HG03064 (cell line): ENCODE results near the gene AKAP6.

Source experiments
- ATAC-seq: cut with Tn5 transposase; IDR thresholded peaks from one replicate; pipeline ENCODE4 v1.9.1; 2021; ENCODE audit warnings: low read depth; ENCODE audit not compliant: unreplicated experiment

Gene AKAP6

GRCh38 chr14:32512813-32513212 is 183.7 kb downstream of the AKAP6 start:
- ATAC-seq, result no peak

GRCh38 chr14:32513571-32514009 is 184.5 kb downstream of the AKAP6 start:
- no peak for ATAC-seq

DNA sequence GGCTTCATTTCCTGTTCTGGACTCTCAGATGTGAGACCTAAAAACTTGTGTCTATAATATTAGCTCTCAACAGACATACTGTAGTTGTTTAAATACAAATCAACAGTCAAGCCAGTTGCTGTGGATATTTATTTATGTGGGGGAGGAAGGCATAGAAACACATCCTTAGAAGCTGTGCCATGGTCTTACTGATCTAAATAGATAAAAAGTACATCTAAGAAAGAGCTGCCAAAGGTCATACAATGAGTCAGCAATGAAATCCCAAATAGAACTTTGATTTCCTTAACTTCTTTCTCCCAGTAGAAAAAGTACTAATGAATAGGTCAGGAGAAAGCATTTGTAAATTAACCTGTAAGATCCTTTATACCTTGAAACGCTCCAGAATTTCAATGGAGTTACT is 185.1 kb downstream of the AKAP6 start:
- no peak for ATAC-seq

DNA sequence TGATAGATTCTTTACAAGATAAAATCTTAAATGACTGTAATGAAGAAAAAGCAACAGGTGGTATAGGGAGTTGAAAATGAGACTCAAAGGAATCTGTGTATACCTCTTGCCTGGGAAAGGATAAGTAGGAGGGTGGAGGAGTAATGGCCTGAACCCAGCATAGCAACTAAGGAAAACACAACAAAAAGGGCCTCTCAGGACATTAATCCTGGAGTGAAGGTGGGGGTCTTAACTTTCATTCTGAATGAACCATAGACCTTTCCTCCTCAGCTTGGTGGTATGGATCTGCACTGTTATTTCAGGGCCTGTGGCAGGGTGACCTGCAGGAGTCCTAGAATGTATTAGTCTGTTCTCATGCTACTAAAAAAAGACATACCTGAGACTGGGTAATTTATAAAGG is 185.6 kb downstream of the AKAP6 start:
- ATAC-seq, result no peak

DNA sequence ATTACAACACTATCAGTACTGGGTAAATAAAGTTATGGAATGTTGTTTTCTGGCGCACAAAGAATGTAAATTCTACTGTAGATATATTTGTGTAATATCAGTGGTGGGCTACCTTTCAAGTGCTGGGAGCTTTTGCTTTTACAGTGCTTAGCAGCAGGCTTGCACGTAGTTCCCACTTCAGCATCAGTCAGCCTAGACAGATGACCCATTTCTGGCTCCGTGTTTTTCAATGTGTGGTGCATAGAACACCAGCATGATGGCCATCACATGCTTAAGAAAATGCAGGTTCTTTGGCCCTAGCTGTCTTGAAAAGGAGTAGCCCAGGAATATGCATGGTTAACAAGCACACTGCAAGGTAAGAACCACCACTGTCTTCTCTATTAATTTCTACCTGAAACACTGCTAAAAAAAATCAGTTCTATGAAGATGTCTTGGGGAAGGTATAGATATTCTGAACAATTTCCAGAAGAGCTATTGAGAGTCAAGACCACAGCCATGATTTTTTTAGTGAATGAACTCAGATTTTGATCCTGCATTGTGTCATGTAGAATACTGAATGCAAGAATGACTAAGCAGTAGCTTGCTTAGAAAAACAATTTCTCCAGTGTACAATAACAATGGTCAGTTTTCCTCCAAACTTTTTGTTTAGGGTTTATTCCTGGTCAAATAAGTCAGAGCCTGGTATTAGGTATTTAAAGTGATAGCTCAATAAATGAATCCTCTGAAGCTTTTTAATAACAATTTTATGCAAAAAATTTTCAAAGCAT is 195.7 kb downstream of the AKAP6 start:
- no peak for ATAC-seq

DNA sequence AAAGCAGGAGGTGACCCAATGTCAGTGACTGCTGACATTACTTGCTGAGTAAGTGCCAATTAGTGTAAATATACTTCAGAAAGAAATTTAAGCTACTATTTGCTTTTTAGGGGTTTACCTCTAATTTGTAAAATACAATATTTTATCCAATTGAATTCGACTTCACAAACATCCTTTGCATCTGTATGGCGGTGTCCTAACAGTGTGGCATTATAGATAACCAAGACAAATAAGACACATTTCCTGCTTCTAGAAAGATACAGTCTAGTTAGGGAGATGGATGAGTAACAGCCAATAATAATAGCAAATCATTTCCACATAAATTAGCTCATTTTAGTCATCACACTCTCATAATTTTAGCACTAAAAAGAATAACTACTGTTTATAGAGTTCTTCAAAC is 196.5 kb downstream of the AKAP6 start:
- ATAC-seq, result no peak

- no peak for ATAC-seq
These were observed 201.7 kb downstream of the AKAP6 start for GRCh38 chr14:32530800-32531199.

GRCh38 chr14:32531942-32532515 is 202.9 kb downstream of the AKAP6 start:
- no peak for ATAC-seq

DNA sequence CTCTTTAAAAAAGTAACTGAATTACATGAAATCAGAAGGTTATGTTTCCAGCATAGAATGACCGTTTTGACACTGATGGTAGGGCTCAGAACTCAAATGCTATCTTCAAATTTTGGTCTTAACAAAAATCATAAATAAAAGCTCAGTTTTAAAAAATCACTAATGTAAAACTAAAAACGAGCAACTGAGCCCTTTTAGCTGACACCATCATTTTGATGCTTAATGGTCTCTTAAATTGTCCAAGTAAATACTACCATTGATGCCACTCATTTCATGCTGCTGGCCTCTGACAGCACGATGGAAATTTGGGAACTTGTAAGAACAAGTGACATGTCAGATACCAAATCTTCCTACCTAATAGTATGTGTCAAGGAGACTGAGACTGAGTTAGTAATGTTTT is 205.0 kb downstream of the AKAP6 start:
- no peak for ATAC-seq

GRCh38 chr14:32536175-32536574 is 207.1 kb downstream of the AKAP6 start:
- no peak for ATAC-seq

DNA sequence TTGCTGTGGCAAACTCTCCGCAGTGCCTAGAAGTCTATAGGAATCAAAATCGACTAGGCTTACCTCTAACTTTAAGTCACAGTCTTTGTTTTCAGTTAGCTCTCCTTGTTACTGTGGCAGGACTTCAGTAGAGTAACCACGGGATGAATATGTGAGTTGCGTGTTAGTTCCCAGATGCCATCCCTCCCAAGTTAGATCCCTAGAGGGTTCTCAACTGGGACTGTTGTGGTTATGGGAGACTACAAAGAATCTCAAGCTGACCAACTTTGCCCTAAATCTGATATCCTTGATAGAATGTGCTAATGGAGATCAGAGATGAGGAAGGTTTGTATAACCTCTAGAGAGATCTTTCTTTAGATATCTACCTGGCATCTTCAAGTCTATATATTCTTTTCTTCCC is 208.1 kb downstream of the AKAP6 start:
- ATAC-seq, result no peak

GRCh38 chr14:32542507-32542906 is 213.4 kb downstream of the AKAP6 start:
- ATAC-seq, result no peak

DNA sequence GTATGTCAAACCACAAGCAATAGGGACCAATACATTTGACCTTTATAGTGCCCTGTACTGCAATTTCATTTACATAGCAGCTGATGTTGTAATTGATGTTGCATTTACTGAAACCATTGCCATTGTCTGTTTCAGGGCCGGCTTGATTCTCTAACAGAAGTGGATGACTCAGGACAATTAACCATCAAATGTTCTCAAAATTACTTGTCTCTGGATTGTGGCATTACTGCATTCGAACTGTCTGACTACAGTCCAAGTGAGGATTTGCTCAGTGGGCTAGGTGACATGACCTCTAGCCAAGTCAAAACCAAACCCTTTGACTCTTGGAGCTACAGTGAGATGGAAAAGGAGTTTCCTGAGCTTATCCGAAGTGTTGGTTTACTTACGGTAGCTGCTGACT is 216.0 kb downstream of the AKAP6 start:
- no peak for ATAC-seq

DNA sequence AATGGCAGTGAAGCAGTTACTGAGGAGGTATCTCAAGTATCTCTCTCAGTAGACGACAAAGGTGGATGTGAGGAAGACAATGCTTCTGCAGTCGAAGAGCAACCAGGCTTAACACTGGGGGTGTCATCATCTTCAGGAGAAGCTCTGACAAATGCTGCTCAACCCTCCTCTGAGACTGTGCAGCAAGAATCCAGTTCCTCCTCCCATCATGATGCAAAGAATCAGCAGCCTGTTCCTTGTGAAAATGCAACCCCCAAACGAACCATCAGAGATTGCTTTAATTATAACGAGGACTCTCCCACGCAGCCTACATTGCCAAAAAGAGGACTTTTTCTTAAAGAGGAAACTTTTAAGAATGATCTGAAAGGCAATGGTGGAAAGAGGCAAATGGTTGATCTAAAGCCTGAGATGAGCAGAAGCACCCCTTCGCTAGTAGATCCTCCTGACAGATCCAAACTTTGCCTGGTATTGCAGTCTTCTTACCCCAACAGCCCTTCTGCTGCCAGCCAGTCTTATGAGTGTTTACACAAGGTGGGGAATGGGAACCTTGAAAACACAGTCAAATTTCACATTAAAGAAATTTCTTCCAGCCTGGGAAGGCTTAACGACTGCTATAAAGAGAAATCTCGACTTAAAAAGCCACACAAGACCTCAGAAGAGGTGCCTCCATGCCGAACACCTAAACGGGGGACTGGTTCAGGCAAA is 216.6 kb downstream of the AKAP6 start:
- ATAC-seq, result no peak

GRCh38 chr14:32546246-32546645 is 217.1 kb downstream of the AKAP6 start:
- no peak for ATAC-seq

DNA sequence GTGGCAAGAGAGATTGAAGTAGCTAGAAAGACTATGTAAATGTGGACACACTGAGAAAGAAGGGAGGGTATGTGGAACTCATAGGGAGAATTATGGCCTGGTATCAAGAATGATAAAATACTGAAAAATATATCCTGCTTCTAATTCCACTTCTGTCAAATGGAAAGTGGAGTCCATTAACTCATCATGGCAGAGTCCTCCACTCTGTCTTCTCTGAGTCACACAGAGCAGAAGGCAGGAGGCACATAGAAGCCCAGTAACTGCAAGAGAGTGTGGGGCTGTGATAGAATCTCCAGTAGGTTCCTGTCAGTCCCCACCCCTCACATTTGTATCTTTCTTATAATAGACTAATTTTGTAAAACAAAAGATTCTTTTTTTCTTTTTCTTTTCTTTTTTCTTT is 223.7 kb downstream of the AKAP6 start:
- no peak for ATAC-seq

GRCh38 chr14:32559048-32559447 is 229.9 kb downstream of the AKAP6 start:
- ATAC-seq, result no peak

DNA sequence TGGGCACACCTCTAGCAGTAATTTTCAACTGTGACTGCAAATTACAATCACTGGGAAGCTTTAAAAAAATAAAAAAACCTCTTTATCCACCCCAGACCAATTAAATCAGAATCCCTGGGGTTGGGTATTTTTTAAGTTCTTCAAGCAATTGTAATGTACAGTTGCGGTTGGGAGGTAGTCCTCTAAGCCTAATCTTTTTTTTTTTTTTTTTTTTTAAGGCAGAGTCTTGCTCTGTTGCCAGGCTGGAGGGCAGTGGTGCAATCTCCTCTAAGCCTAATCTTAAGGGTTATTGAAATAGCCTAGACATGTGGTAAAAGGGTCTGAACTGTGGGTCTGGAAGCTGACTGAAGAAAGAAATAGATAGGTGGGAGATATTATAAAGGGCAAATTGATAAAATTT is 230.5 kb downstream of the AKAP6 start:
- no peak for ATAC-seq

DNA sequence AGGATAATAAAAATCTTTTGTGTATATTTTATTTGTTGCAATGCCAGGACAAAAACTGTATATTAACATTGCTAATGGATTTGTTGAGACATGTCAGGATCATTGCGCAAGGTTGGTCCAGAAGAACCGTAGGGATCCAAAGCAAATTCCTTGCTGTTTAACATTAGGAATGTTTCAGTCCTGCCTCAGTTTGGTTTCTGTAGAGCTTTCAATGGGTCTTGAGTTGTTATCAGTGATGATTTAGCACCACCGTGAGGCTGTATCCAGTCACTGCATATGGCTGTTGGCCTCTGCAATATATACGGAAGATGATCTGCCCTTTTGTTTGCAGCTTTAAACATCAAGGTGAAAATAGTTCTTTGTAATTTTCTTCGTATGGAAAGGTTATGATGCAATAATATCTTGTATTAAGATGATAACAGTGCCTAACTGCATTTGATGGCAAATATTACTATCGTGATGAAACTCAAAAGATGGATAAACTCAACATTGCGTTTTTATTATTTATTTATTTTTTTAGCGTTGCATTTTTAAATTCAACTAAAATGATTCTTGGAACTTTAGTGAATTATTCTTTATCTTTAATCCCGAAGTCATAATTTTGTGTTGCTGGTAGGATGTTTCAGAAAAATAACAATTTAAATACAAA is 231.2 kb downstream of the AKAP6 start:
- no peak for ATAC-seq

DNA sequence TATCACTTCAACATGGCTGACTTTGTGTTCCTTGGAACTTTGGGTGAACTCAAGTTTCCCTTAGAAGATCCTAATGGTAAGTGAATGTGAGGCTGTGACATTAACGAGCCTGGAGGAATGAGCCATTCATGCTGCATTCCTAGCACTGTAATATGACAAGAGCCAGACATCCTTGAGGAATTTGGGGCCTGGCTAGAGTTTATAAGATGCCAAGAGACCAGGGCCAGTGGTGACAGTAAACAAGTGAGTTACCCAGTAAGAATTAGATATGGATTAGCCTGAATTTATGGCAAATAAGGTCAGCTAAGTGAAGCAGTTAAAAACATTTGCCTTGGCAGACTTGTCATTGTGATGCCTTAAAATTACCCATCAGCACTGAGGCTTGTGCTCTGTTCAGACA is 232.4 kb downstream of the AKAP6 start:
- no peak for ATAC-seq

- no peak for ATAC-seq
These were observed 235.5 kb downstream of the AKAP6 start for GRCh38 chr14:32564596-32564995.
